Esophagus squamous epithelium (tissue), 5 donors: ENCODE results near the gene PTPRD. TPM values are rescaled to one million over a fixed set of nuclear protein-coding genes. Genes with fewer than 3 reads are reported as not detected.
"Not testable (repeated sequence)": the region's sequence is repeated elsewhere in the genome, so short reads cannot be mapped to it uniquely, and the experiment has no call there.

ENCODE experiments used
- DNase-seq: peaks from one replicate; lab custom pipeline; 2025; lab: John Stamatoyannopoulos, UW
- H3K27ac ChIP-seq, 4 donors: fragments of 200-600 bp; sonication (generic); one replicate each; pipeline ENCODE4 v1.5.1; 2016 to 2019; ENCODE audit warnings: mild to moderate bottlenecking in 1 of 4
- H3K27me3 ChIP-seq, 4 donors: fragments of 200-600 bp; sonication (generic); 1 replicate in 3 of 4; 2 replicates in 1 of 4; pipeline versions ENCODE4 v1.5.1 to v1.6.0; 2017 to 2021; ENCODE audit warnings: antibody characterized with exemption in 1 of 4
- H3K36me3 ChIP-seq, 3 donors: fragments of 200-600 bp; sonication (generic); one replicate each; pipeline ENCODE4 v1.5.1; 2016 to 2019
- H3K4me1 ChIP-seq, 3 donors: fragments of 200-600 bp; sonication (generic); one replicate each; pipeline ENCODE4 v1.5.1; 2017 to 2019
- H3K4me3 ChIP-seq, 4 donors: fragments of 200-600 bp; sonication (generic); 1 replicate in 3 of 4; 2 replicates in 1 of 4; pipeline ENCODE4 v1.5.1; 2016 to 2019; ENCODE audit warnings: mild to moderate bottlenecking in 2 of 4, moderate library complexity in 1 of 4
- H3K9me3 ChIP-seq, 3 donors: fragments of 200-600 bp; sonication (generic); one replicate each; pipeline ENCODE4 v1.5.1; 2016 to 2019
- CTCF ChIP-seq, 6 experiments: fragments of 450-650 bp in 4 of 6; fragments of 200-600 bp in 2 of 6; sonication (generic) in 2 of 6; IDR thresholded peaks; one replicate each; pipeline ENCODE4 v1.5.1; 2016 to 2019; ENCODE audit warnings: antibody characterized with exemption in 6 of 6, mild to moderate bottlenecking in 4 of 6, moderate library complexity in 4 of 6
- POLR2A ChIP-seq, 4 donors: fragments of 450-650 bp; IDR thresholded peaks; one replicate each; pipeline ENCODE4 v1.6.1; 2017; ENCODE audit warnings: antibody characterized with exemption in 4 of 4, mild to moderate bottlenecking in 4 of 4, moderate library complexity in 3 of 4
- WGBS, 2 donors: methylation state at CpG; one replicate each; pipeline ENCODE4 v1.1.5; 2018; 5-methylcytosine and 5-hydroxymethylcytosine counted together
- intact Hi-C: fragments of 100-400 bp; cut with DNase I; formaldehyde crosslinking; loops from one replicate; pipeline ENCODE4 v1.15.0; 2022
- total RNA-seq, 4 donors: library from RNA; depleted of rRNA; stranded (reverse); fragments of >200 nt; gene quantifications; one replicate each; pipeline ENCODE4 v1.1.0, GENCODE V29; 2016
- donor health status: DM: yes; HTN: yes; CAD: no.

The PTPRD gene
- total RNA-seq, 4 donors from 2014 or later: 0.23 to 16.3 (median 6.6) TPM

DNA sequence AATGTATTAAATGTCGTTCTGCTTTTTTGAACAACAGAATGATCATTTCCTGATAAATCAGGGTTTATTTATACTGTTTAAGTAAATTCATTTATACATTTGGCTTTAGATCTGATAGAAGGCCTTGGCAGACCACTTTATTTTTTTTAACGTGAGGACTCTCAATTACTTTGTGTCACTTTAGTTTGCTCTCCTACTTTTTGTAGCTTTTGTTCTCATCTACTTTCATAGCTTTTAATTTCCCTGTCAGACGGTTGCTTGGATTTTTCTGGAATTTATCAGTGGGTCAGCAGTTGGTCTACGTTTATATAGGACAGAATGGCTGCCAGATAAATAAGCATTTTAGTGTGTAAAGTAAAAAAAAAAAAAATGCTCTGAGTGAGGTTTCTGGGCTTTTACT is 1910.9 kb downstream of the PTPRD start:
- no peak overlapping the region for H3K27ac ChIP-seq
- H3K36me3 ChIP-seq: no peaks in the 10 kb centered on the region
- H3K4me1 ChIP-seq: no peaks in the 10 kb centered on the region
- no peak overlapping the region for H3K4me3 ChIP-seq
- H3K9me3 ChIP-seq: no peaks in the 10 kb centered on the region
- intact Hi-C loops: no loop called here
- no peak for TF ChIP-seq CTCF (IDR thresholded peaks at IDR 0.05)
- no peak for DNase-seq
- 43 to 72% methylated on average over 4 of the region's 4 CpGs for WGBS, 2 donors
- H3K27me3 ChIP-seq: no peaks in the 10 kb centered on the region

DNA sequence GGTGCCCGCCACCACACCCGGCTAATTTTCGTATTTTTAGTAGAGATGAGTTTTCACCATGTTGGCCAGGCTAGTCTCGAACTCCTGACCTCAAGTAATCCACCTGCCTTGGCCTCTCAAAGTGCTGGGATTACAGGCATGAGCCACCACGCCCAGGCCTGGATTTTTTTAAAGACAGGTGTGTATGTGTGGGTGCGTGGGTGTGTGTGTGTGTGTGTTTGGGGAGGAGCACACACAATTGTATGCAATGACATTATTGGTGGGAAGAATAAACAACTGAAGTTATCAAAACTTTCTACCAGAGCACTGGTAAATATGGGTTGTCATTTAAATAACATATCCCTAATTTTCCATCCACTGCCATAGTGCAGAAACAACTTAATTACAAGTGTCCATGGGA is 1915.2 kb downstream of the PTPRD start:
- H3K4me3 ChIP-seq, DNase-seq, H3K27ac ChIP-seq, H3K36me3 ChIP-seq, H3K27me3 ChIP-seq, H3K9me3 ChIP-seq, H3K4me1 ChIP-seq, intact Hi-C loops: not testable (repeated sequence)
- 91 to 100% methylated on average over 5 of the region's 6 CpGs for WGBS, 2 donors

GRCh38 chr9:8696516-8696915 is 1916.3 kb downstream of the PTPRD start:
- H3K36me3 ChIP-seq: no peaks in the 10 kb centered on the region
- H3K4me1 ChIP-seq: no peaks in the 10 kb centered on the region
- DNase-seq: no peak
- H3K4me3 ChIP-seq: no peak overlapping the region
- intact Hi-C loops: no loop called here
- WGBS, 2 donors: 85 to 89% methylated on average over 6 of the region's 6 CpGs
- TF ChIP-seq CTCF (IDR thresholded peaks at IDR 0.05) (no peak), POLR2A (IDR thresholded peaks at IDR 0.05) (no peak)
- H3K9me3 ChIP-seq: no peaks in the 10 kb centered on the region
- no peak overlapping the region for H3K27ac ChIP-seq
- no peaks in the 10 kb centered on the region for H3K27me3 ChIP-seq

- WGBS, 2 donors: 65 to 78% methylated on average over 4 of the region's 4 CpGs
- intact Hi-C loops: no loop called here
- DNase-seq: no peak
Observed at GRCh38 chr9:8694983-8695588, 1917.7 kb downstream of the PTPRD start.

DNA sequence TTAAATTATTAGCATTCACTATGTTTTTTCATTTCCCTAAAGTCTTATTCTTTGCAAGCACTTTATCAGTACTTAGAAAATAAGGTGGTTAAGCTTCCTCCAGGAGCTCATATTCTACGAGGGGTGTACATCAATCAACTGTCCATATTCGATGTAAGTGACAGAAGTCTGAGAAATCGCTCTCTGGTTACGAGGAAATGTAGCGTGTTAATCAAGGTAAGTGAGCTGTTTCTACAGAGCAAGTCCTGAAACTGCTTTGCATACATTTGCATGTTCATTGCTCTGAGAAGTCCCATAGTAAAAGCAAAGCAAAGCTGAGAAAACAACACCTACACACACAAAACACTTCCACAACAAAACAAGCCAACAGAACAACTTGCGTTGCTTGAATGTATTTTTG is 1919.3 kb downstream of the PTPRD start:
- Histone ChIP-seq H3K36me3 (no peaks in the 10 kb centered on the region), H3K27ac (no peak overlapping the region), H3K9me3 (no peaks in the 10 kb centered on the region), H3K4me1 (no peaks in the 10 kb centered on the region), H3K27me3 (no peaks in the 10 kb centered on the region), H3K4me3 (no peak overlapping the region)
- DNase-seq: no peak
- TF ChIP-seq POLR2A (IDR thresholded peaks at IDR 0.05): no peak
- no peak for TF ChIP-seq CTCF (IDR thresholded peaks at IDR 0.05)
- intact Hi-C loops: no loop called here
- 82 to 86% methylated on average over 6 of the region's 6 CpGs for WGBS, 2 donors

More at GRCh38 chr9:8694983-8695588, 1917.7 kb downstream of the PTPRD start:
- TF ChIP-seq CTCF (IDR thresholded peaks at IDR 0.05): no peak
- TF ChIP-seq POLR2A (IDR thresholded peaks at IDR 0.05): no peak
- H3K27me3 ChIP-seq: no peaks in the 10 kb centered on the region
- H3K27ac ChIP-seq: no peak overlapping the region
- no peaks in the 10 kb centered on the region for H3K9me3 ChIP-seq
- H3K4me3 ChIP-seq: no peak overlapping the region
- H3K4me1 ChIP-seq: no peaks in the 10 kb centered on the region
- no peaks in the 10 kb centered on the region for H3K36me3 ChIP-seq

- H3K27ac ChIP-seq: no peak overlapping the region
- no peak for DNase-seq
- no peak for TF ChIP-seq POLR2A (IDR thresholded peaks at IDR 0.05)
- no peak for TF ChIP-seq CTCF (IDR thresholded peaks at IDR 0.05)
- no peaks in the 10 kb centered on the region for H3K4me1 ChIP-seq
- 79 to 83% methylated on average over 2 of the region's 2 CpGs for WGBS, 2 donors
- intact Hi-C loops: no loop called here
- H3K36me3 ChIP-seq: no peaks in the 10 kb centered on the region
- H3K27me3 ChIP-seq: no peaks in the 10 kb centered on the region
- H3K4me3 ChIP-seq: no peak overlapping the region
- H3K9me3 ChIP-seq: no peaks in the 10 kb centered on the region
Observed at GRCh38 chr9:8686516-8686915, 1926.3 kb downstream of the PTPRD start.
